Activated naive CD4-positive, alpha-beta T cell treated with Interleukin-2 at 50 U/mL for 16 hours (primary cell): Measurements from ENCODE around the gene KLHDC4.

Experiments used
- DNase-seq: peaks from one replicate; pipeline ENCODE4 v3.0.0-alpha.2; 2020

KLHDC4 gene

GRCh38 chr16:87715231-87715630 lies 50.6 kb downstream of the KLHDC4 start:
- DNase-seq: no peak

- DNase-seq: peak; percentile 57
Measured at GRCh38 chr16:87713451-87714229, 52.1 kb downstream of the KLHDC4 start.

GRCh38 chr16:87712184-87712762 lies 53.5 kb downstream of the KLHDC4 start:
- no peak for DNase-seq

- no peak for DNase-seq
Measured at GRCh38 chr16:87710887-87711286, 54.9 kb downstream of the KLHDC4 start.

- no peak for DNase-seq
Measured at GRCh38 chr16:87709677-87710076, 56.1 kb downstream of the KLHDC4 start.

GRCh38 chr16:87708881-87709638 lies 56.7 kb downstream of the KLHDC4 start:
- no peak for DNase-seq

- DNase-seq: no peak
Measured at GRCh38 chr16:87707714-87708580, 57.8 kb downstream of the KLHDC4 start.

GRCh38 chr16:87707097-87707496 lies 58.7 kb downstream of the KLHDC4 start:
- DNase-seq: no peak

GRCh38 chr16:87706278-87707000 lies 59.3 kb downstream of the KLHDC4 start:
- DNase-seq: no peak

- DNase-seq: no peak
Measured at GRCh38 chr16:87705771-87706277, 60.0 kb downstream of the KLHDC4 start.

GRCh38 chr16:87704754-87705353 lies 60.9 kb downstream of the KLHDC4 start:
- no peak for DNase-seq

GRCh38 chr16:87703835-87704375 lies 61.9 kb downstream of the KLHDC4 start:
- no peak for DNase-seq

- no peak for DNase-seq
Measured at GRCh38 chr16:87703071-87703470, 62.7 kb downstream of the KLHDC4 start.

- peak; percentile 36 for DNase-seq
Measured at GRCh38 chr16:87702325-87702811, 63.4 kb downstream of the KLHDC4 start.

- DNase-seq: no peak
Measured at GRCh38 chr16:87701505-87701921, 64.3 kb downstream of the KLHDC4 start.

GRCh38 chr16:87701078-87701460 lies 64.7 kb downstream of the KLHDC4 start:
- no peak for DNase-seq

GRCh38 chr16:87700406-87701077 lies 65.2 kb downstream of the KLHDC4 start:
- no peak for DNase-seq

GRCh38 chr16:87698676-87699199 lies 67.0 kb downstream of the KLHDC4 start:
- no peak for DNase-seq

GRCh38 chr16:87698241-87698640 lies 67.5 kb downstream of the KLHDC4 start:
- no peak for DNase-seq

GRCh38 chr16:87697792-87698191 lies 68.0 kb downstream of the KLHDC4 start:
- no peak for DNase-seq
